DLD1 (cell line): ENCODE results near the gene CDC45.

Experiments used
- in situ Hi-C: cut with HindIII; loops from 2 replicates; pipeline ENCODE4 v1.10.0; 2017; ENCODE audit warnings: low sequenced_read_pairs

The CDC45 gene

GRCh38 chr22:19509191-19509590, 29.5 kb downstream of the CDC45 start:
- in situ Hi-C loops = no loop called here

GRCh38 chr22:19509923-19510322, 30.2 kb downstream of the CDC45 start:
- in situ Hi-C loops = no loop called here

- in situ Hi-C loops = no loop called here
Observed at GRCh38 chr22:19510919-19511341, 31.2 kb downstream of the CDC45 start.

- in situ Hi-C loops = no loop called here
Observed at GRCh38 chr22:19513823-19514222, 34.1 kb downstream of the CDC45 start.

- in situ Hi-C loops = no loop called here
Observed at GRCh38 chr22:19514831-19515565, 35.3 kb downstream of the CDC45 start.

GRCh38 chr22:19515654-19516377, 36.1 kb downstream of the CDC45 start:
- in situ Hi-C loops = no loop called here

GRCh38 chr22:19516378-19517170, 36.9 kb downstream of the CDC45 start:
- in situ Hi-C loops = no loop called here

- in situ Hi-C loops = no loop called here
Observed at GRCh38 chr22:19517171-19517500, 37.4 kb downstream of the CDC45 start.

GRCh38 chr22:19517919-19518611, 38.3 kb downstream of the CDC45 start:
- in situ Hi-C loops = no loop called here

GRCh38 chr22:19518635-19519034, 38.9 kb downstream of the CDC45 start:
- in situ Hi-C loops = no loop called here

- in situ Hi-C loops = no loop called here
Observed at GRCh38 chr22:19519041-19519926, 39.6 kb downstream of the CDC45 start.

GRCh38 chr22:19520007-19520406, 40.3 kb downstream of the CDC45 start:
- in situ Hi-C loops = no loop called here

GRCh38 chr22:19520566-19521305, 41.0 kb downstream of the CDC45 start:
- in situ Hi-C loops = no loop called here

GRCh38 chr22:19522190-19522880, 42.6 kb downstream of the CDC45 start:
- in situ Hi-C loops = no loop called here

- in situ Hi-C loops = no loop called here
Observed at GRCh38 chr22:19522881-19523239, 43.1 kb downstream of the CDC45 start.

GRCh38 chr22:19523240-19524169, 43.8 kb downstream of the CDC45 start:
- in situ Hi-C loops = no loop called here

- in situ Hi-C loops = loop anchor here (25.0 kb wide), 1 partner anchor 137 kb away; no protein-coding TSS in a partner anchor
Observed at GRCh38 chr22:19524170-19525115, 44.7 kb downstream of the CDC45 start, which contains the start of gene CLDN5. Gene CLDN5, minus strand, starts transcription at chr22:19524410. Its CDS starts 155 bp downstream, at chr22:19524255.
